GM18517 (cell line): Measurements from ENCODE around the gene USP3.

Experiments used
- ATAC-seq: cut with Tn5 transposase; IDR thresholded peaks from one replicate; pipeline ENCODE4 v1.9.1; 2021; ENCODE audit warnings: mild to moderate bottlenecking, moderate library complexity; ENCODE audit not compliant: unreplicated experiment

USP3 gene

DNA sequence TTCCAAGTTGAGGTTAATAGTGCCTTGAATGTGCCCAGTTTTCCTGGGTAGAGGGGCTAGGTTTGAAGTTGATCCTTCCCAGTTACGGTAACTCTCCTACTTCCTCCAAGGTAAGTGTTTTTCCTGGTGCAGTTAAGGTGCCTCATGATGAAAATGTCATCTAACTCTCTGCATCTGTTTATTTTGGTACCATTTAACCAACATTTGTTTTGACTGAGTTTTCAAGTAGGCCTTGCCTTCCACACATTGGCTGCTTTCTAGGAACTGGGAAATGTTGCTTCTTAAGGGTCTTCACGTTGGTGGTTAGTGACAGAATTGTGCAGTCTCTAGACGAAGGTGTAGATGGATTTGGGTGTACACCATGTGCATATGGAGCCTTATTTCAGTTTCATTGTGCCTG is 31.3 kb downstream of the USP3 start:
- no peak for ATAC-seq

DNA sequence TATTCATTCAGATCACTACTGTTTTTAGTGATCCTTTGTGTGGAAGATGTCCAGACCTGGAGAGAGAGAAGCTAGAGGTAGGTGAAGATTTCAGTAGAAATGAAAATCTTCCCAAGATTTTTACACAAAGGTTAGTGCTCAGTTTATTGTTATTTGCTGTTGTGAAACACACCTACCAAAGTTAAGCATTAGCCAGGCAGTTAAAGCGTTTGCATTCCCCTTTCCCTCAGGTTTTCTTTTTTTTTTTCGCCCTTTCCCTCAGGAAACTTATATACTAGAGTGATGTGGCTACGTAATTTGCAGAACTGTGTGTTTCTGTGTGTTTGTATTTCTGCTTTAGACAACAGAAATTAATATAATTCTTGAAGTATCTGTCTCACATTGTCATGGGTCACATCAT is 34.5 kb downstream of the USP3 start:
- no peak for ATAC-seq

DNA sequence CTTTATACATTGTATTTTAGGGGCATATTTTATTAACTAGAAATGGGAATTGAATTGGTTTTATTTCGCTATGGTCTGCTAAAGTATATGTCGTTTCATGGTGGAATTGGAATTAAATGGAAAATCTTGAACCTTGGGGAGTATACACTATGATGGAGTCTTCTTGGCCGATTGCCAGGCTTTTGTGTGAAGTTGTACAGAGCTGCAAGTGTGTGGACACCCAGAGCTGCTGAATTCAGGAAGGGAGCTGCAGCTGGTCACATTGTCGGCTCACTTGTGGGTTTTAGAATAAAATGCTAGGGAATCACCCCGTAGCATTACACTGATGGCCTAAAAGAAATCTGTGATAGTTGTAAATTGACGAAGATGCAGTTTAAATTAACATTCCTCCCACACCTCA is 35.1 kb downstream of the USP3 start:
- no peak for ATAC-seq

DNA sequence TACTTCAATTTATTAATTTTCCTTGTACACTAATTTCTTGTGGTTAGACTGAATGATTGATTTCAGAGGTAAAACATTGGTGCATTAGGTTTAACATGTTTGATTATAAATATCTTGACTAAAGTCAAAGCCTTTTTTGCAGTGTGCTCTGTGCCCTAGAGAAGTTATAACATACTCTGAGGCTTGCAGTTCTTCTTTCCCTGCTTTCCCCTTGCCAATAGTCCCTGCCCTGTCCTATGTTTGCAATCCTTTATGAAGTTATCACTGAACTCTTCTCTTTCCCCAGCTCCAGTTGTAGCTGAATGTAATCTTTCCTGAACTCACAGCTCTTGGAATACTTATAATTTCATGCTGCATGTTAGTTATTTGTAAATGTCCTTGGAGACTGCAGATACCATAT is 35.6 kb downstream of the USP3 start:
- ATAC-seq, result no peak

DNA sequence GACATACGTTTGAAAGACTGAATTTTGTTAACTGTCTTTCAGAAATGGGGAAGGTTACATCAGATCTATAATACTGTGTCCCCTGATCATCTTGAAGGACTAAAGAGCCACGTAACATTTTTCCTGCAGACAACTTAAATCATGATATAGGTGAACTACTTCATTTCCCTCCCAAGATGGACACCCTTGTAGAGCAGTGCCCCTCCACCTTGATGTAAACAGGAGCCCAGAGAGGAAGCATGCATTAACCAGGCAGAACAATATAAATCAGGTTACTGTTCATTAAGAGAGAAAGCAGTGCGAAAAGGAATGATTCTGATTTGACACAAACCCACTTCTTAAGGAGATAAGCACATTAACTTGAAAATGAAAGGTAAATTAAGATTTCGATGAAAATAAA is 36.1 kb downstream of the USP3 start:
- ATAC-seq, result no peak

DNA sequence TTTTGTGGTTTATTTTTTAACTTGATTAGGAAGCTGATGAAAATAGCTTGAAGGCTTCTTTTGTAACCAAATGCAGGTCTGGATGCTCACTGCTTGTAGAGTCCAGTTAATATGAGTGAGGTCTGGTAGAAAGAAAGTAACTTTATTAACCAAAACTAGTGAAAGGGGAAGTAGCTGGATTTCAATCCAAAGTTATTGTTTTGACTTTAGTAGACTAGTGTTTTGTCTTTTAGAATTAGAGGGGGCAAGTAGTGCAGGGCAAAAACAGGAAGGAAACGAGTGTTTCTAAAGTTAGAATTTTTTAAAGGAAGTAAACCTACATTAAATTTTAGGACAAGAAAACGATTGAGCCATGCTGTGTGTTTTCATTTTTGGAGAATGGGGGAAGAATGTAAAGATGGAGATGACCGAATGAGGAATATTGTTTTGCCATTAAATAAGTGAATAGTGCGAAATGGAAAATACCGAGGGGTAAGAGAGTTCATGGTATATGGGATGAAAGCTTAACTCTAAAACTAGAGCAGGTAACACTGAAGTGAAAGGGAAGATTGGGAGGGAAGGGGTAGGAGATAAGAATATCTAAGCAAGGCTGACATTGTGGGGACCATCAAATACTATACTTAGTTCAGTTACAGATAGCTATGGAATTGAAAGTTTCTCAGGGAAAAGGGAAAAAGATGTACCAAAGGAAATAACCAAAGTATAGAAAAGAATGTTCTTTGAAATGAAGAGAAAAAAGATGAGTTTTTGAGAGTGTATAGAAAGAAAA is 40.0 kb downstream of the USP3 start:
- no peak for ATAC-seq

DNA sequence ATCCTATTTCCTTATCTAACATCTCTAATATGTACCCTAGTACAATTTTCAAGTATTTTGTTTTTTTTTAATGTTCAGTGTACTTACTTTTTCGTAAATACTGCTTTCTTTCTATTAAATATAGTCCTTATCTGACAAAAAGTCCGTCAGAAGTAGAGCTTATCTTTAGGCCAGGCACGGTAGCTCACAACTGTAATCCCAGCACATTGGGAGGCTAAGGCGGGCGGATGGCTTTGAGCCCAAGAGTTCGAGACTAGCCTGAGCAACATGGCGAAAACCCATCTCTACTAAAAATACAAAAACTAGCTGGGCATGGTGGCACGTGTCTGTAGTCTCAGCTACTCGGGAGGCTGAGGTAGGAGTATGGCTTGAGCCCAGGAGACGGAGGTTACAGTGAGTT is 41.1 kb downstream of the USP3 start:
- no peak for ATAC-seq

DNA sequence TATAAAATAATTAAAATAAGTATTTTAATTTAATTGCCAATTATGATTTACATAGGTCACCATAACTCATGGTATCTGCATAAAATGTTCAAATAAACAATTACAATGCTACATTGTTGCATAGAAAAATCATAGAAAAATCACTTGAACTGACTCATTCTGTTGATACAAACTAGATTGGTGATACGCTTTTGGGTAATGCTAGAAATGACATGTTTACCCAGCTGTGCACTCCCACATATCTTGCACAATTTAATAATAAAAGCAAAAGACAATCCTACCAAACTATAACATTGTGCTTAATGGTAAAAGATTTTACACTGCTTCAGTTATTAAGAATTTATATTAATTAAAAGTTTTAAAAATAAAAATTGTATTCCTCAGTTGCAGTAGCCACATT is 47.0 kb downstream of the USP3 start:
- no peak for ATAC-seq

DNA sequence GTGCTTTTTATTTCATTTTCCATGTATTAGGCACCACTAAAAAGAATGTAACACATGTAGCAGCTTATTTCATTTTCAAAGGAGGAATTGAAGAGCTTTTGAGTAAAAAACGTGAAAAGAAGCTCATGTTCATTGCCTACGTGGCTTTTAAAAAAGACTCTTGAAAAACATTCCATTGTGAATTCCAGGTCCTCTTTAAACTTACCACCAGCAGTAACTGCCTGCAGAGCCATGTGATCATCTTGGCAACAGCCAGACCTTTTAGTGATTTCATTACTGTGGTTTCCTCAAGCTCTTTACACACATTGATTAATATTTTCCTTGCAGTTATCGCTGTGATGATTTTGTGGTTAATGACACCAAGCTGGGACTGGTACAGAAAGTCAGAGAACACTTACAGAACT is 49.0 kb downstream of the USP3 start:
- no peak for ATAC-seq

DNA sequence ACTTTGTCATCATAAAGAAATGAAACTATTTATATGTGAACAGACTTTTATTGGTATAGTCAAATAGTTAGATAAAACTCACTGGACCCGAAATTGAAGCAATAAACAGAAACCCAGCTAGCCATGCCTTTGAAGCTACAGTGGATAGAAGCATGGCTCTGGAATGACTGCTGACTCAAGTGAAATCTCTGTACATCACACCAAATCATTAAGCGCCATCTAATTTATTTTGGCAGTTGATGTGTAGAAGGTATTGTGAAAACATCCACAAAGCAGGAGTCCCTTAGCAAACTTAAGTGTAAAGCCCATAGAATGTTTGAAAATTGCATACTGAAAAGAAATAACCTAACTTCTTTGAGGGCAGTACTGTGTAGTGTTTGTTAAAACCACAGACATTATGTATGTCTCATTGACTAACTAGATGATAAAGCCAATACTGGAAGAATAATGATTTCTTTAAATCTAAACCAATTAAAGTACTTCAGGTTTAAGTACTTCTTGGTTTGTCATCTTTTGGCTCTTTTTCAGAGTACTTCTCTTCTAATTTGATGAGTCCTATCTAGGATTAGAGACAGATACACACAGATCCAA is 50.0 kb downstream of the USP3 start:
- no peak for ATAC-seq

DNA sequence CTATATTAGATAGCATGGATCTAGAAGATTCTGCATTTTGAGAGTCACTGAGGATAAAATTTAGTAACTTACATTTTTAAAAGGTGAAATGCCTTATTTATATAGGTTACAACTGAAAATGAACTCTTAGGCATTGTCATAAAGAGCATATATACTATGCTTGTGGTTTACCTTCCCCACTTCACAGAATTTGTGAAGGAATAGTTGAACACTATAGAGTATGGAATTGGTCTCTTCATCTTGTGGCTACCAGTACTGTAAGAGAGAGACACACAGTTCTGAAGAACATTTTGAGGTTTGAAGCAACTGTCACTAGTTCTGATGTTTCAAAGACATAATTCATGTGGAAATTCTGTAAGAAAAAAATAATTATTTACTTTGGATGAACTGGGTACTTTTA is 51.1 kb downstream of the USP3 start:
- ATAC-seq, result no peak

DNA sequence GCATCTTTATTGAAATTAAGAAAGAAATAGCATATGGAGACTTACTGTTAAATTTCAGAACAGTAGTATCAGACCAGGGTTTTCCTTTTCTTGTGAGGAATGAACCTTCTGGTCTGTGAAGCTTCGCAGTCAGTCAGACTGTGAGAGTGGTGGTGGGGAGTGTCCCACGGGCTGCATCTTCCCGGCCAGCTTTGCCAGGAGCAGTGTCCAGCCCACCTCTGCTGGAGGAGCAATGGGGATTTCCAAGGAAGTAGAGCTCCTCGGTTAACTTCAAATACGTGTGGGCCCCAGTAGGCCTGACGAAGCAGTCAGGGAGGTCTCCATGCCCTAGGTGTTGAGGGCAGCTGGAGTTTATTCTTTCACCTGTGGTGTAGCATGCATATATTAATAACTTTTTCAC is 51.9 kb downstream of the USP3 start:
- no peak for ATAC-seq

DNA sequence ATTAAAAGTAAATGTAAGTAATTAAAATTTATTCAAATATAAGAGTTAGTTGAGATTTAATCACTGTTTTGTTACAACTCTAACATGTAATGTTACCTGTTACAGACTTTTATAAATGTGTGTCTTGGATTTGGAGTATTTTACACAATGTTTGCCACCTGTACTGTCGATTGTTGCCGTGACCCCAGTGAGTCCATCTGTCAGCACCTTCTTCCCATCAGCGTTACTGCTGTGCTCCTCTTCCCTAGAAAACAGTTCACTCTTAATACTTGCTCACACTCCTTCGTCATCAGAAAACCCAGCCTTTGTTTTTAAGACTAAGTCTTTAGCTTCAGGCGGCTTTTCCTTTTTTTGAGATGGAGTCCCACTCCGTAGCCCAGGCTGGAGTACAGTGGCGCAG is 52.3 kb downstream of the USP3 start:
- ATAC-seq, result no peak

DNA sequence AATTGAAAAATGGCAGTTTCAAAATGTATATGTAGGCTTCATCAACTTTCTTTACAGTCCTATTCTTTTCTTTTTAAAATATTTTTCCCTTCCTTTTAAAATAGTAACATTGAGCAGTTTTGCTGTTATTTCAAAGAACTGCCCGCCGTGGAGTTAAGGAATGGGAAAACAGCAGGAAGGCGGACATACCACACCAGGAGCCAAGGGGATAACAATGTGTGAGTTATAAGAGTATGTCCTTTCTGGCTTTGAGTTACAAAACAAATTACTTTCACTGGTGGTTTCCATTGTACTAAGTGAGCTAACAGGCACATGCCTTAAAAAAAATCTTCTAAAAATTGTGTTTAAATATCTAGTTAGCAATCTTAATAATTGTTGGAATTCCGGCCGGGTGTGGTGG is 55.4 kb downstream of the USP3 start:
- no peak for ATAC-seq

DNA sequence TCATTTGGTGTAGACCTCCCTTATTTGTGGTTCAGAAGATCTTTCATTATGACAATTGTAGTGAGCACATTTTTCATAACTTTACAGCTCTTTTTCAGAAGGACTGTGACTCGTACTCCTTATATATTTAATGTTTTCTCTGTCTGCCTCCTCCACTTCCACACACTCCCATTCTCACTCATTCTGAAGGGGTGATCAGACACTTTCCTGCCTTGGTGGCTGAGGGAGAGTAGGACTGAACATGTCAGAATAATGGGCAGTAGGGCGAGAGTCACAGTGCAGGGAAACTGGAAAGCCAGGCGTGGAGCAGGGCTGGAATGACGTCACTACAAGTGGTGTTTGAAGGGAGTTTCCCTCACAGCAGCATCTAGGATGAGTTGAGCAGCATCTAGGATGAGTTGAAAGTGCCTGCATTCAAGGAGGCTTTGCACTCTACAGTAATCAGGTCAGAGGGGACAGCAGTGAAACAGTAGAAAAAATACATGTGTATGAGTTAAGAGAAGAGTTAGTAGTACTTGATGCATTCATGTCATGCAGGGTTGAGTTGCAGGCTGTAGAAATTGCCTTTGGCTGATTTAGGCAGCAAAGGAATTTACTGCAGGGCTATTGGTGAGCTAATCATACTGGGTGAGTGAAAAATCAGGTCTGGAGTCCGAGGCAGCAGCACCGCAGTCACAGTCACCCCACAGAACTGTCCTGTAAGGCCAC is 56.5 kb downstream of the USP3 start:
- no peak for ATAC-seq

DNA sequence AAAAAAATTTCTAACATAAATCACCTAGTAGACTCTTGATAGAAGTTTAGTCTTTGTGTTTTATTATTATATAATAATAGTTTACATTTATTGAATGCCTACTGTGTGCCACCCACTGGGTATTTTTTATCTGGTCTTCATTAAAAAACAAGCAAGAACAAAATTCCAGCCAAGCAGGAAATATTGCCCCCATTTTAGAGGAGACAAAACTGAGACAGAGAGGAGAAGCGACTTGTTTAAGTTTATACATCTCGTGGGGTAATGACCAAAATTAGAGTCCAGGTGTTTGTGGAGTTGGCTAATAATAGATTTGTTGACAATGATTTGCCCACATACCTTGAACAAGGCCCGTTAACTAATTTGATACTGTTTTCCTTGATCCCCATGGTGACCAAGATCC is 59.7 kb downstream of the USP3 start:
- ATAC-seq, result no peak

DNA sequence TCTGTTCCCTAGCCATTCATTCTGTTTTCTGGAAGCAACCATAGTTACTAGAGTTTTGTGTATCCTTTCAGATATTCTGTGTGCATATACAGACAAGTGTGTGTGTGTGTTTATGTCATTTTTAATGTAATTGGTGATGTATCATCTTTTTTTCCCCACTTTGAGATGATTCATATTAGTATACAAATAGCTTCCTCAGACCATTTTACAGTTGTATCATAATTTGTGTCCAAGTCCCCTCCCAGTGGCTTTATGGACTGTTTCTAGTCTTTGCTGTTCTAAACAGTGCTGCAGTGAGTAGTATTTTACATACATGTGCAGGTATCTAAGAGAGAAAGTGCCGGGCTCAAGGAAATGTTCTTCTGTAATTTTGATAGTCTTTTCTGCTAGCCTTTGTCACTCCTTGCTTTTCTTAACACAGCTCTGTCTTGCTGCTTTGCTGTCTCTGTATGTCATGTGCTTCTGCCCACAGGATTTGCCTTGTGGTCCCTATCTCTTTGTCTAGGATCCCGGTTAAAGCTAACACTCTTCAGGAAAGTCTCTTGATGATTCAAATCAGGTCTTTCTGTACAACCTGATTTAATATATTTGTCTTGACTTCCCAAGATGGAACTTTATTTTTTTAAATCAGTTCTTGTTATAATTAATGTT is 61.3 kb downstream of the USP3 start:
- no peak for ATAC-seq

DNA sequence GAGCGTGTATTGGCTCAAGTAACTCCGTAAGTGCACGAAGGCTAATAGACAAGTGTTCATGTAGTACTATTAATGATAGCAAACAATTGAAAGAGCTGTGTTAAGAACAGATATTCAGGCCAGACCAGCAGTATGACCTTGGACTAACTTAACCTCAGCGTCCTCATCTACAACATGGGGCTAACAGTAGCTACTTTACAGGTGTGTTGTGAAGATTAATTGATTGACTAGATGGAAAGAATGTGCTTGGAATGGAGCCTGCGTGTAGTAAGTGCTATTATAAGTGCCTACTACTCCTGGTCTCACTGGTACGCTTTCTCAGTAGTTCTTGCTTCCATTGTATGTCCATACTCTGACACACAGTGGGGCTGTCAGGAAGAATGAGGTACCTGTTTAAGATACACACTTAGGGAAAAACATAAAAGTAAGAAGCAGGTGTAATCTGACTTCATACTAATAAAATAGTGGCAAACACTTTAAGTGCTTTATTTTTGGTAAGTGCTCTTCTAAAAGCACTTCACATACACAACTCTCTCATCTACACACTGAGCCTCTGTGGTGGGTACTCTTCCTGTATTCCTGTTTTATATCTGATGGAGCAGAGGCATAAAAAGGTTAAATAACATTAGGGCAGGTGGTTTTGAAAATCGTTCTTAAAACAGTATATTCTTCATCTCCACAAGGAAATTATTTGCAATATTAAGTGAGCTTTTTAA is 68.5 kb downstream of the USP3 start:
- no peak for ATAC-seq

DNA sequence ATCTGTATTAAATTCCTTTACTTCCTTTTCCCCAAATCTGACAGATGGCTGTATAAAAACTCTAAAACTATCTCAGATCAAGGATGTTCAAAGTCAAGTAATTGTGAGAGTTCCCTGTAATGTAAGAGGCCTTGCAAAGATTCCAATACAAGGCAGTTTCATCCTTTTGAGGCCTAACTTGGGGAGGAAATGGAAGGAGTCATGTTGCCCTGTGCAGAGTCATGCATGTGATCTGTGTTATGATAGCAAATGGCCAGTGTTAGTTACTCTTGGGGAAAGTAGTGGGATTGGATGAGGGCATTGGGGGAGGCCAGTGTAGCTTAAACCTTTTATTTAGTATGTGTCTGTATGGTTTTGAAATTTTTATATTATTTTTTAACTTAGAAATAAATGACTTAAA is 69.1 kb downstream of the USP3 start:
- ATAC-seq, result no peak

DNA sequence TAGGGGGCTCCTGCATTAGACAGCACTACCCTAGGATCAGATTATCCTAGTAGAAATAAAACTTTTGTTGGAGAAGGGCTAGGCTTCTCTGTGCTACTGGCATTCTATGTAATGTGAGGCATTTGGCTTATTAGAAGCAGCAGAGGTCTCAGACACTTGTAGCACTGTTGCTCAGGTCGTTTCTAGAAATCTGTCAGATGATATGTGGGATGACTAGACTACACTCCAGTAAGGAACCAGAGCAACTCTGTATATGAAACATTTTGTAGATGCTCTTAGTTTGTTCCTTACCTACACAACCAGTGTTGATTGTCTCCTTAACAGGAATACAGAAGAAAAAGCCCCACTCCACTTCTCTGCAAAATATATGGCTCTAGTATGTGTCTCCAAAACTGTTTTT is 70.9 kb downstream of the USP3 start:
- no peak for ATAC-seq

DNA sequence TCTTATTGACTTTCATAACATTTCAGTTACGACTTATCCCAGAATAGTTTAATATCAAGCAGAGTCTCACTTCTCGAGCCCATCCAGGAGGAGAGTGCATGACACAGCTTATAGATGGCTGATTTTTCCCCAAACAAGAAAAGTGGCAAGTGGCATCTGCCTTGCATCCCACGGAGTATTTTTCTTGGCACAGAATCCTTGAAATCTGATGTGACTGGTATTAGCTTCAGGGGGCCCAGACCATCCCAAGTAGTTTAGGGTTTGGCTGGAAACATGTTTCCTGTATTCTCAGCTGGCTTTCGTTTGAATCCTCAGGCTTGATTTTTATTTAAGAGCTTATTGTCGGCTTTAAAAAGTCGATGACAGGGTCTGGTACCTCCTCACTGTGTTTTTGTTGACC is 72.0 kb downstream of the USP3 start:
- ATAC-seq, result no peak
